Suppressor macrophage (primary cell): ENCODE results near the gene TUBGCP6.
A peak's percentile ranks its signal among the peaks of the same experiment; 100 is the strongest.

Experiments used
- DNase-seq, 4 experiments: peaks; one replicate each; pipeline ENCODE4 v3.0.0-alpha.2; 2020 to 2022

TUBGCP6 gene

GRCh38 chr22:50224071-50224470 is 20.8 kb downstream of the TUBGCP6 start:
- no peak for DNase-seq

GRCh38 chr22:50222508-50222907 is 22.3 kb downstream of the TUBGCP6 start:
- no peak for DNase-seq

GRCh38 chr22:50221410-50222300 is 23.2 kb downstream of the TUBGCP6 start:
- DNase-seq, result no peak

GRCh38 chr22:50220603-50221409 is 24.0 kb downstream of the TUBGCP6 start:
- DNase-seq, result no peak

GRCh38 chr22:50219800-50220602 is 24.8 kb downstream of the TUBGCP6 start:
- DNase-seq, result no peak

- DNase-seq, result peak; percentile 40 to 71 (median 51)
Observed at GRCh38 chr22:50218996-50219727, 25.7 kb downstream of the TUBGCP6 start.

- no peak for DNase-seq
Observed at GRCh38 chr22:50218153-50218995, 26.4 kb downstream of the TUBGCP6 start.

GRCh38 chr22:50217543-50218152 is 27.2 kb downstream of the TUBGCP6 start:
- no peak for DNase-seq

- DNase-seq, result no peak
Observed at GRCh38 chr22:50216684-50217520, 27.9 kb downstream of the TUBGCP6 start.

- no peak for DNase-seq
Observed at GRCh38 chr22:50216055-50216683, 28.7 kb downstream of the TUBGCP6 start.

GRCh38 chr22:50215297-50216054 is 29.3 kb downstream of the TUBGCP6 start:
- no peak for DNase-seq

- no peak for DNase-seq
Observed at GRCh38 chr22:50213263-50213662, 31.6 kb downstream of the TUBGCP6 start.

- DNase-seq, result no peak
Observed at GRCh38 chr22:50211147-50211546, 33.7 kb downstream of the TUBGCP6 start.

- DNase-seq, result no peak
Observed at GRCh38 chr22:50210378-50211139, 34.3 kb downstream of the TUBGCP6 start.

GRCh38 chr22:50209893-50210292 is 34.9 kb downstream of the TUBGCP6 start:
- peak; percentile 72 to 86 (median 80) for DNase-seq

GRCh38 chr22:50208939-50209892 is 35.6 kb downstream of the TUBGCP6 start:
- DNase-seq, result no peak
